Mesendoderm (in vitro differentiated cells): Measurements from ENCODE around the gene ADAMTS12.

Experiments used
- DNase-seq: peaks from one replicate; pipeline ENCODE4 v3.0.0; 2013
- H2AK5ac ChIP-seq: 2 replicates; pipeline ENCODE4 v1.6.1; 2013; ENCODE audit warnings: low read length, inconsistent platforms
- H2BK120ac ChIP-seq: 2 replicates; pipeline ENCODE4 v1.6.1; 2013; ENCODE audit warnings: low read depth, mild to moderate bottlenecking, low read length, moderate library complexity, mixed read lengths
- H2BK15ac ChIP-seq: replicated peaks from 2 replicates; pipeline ENCODE4 v1.6.1; 2013; ENCODE audit warnings: low read depth, mild to moderate bottlenecking, moderate library complexity
- H2BK5ac ChIP-seq: 2 replicates; pipeline ENCODE4 v1.6.1; 2013; ENCODE audit warnings: low read length, inconsistent platforms
- H3K18ac ChIP-seq: 2 replicates; pipeline ENCODE4 v1.6.1; 2013; ENCODE audit warnings: mild to moderate bottlenecking, low read length, mixed read lengths
- H3K23ac ChIP-seq: one replicate; pipeline ENCODE4 v1.6.1; 2013; ENCODE audit warnings: low read length
- H3K27ac ChIP-seq: 2 replicates; pipeline ENCODE4 v1.5.1; 2013; ENCODE audit warnings: low read depth, mild to moderate bottlenecking, inconsistent platforms, low read length, moderate library complexity
- H3K27me3 ChIP-seq: 2 replicates; pipeline ENCODE4 v1.6.1; 2013; ENCODE audit warnings: low read length, control low read depth, mild to moderate bottlenecking, inconsistent platforms; ENCODE audit not compliant: insufficient read depth, poor library complexity
- H3K36me3 ChIP-seq: 2 replicates; pipeline ENCODE4 v1.6.1; 2013; ENCODE audit warnings: low read length, inconsistent platforms; ENCODE audit not compliant: control insufficient read depth, insufficient read depth
- H3K4ac ChIP-seq: one replicate; pipeline ENCODE4 v1.6.1; 2013; ENCODE audit warnings: low read depth, mild to moderate bottlenecking, low read length, moderate library complexity
- H3K4me1 ChIP-seq: 2 replicates; pipeline ENCODE4 v1.6.1; 2013; ENCODE audit warnings: low read depth, low read length, inconsistent platforms; ENCODE audit not compliant: control insufficient read depth
- H3K4me2 ChIP-seq: 2 replicates; pipeline ENCODE4 v1.6.1; 2013; ENCODE audit warnings: low read length
- H3K4me3 ChIP-seq: 2 replicates; pipeline ENCODE4 v1.5.1; 2013; ENCODE audit warnings: mild to moderate bottlenecking, low read length
- H3K56ac ChIP-seq: one replicate; pipeline ENCODE4 v1.6.1; 2013; ENCODE audit warnings: low read length
- H3K79me1 ChIP-seq: 2 replicates; pipeline ENCODE4 v1.6.1; 2013; ENCODE audit warnings: low read length, inconsistent platforms
- H3K79me2 ChIP-seq: 2 replicates; pipeline ENCODE4 v1.6.1; 2013; ENCODE audit warnings: mild to moderate bottlenecking, low read length; ENCODE audit not compliant: control insufficient read depth, insufficient read depth
- H3K9ac ChIP-seq: 2 replicates; pipeline ENCODE4 v1.6.1; 2013; ENCODE audit warnings: low read length, inconsistent platforms
- H4K5ac ChIP-seq: one replicate; pipeline ENCODE4 v1.6.1; 2013; ENCODE audit warnings: low read length
- H4K8ac ChIP-seq: one replicate; pipeline ENCODE4 v1.6.1; 2013; ENCODE audit warnings: low read depth, mild to moderate bottlenecking, control low read depth, low read length, moderate library complexity
- whole genome bisulfite sequencing: extraction: QIAGEN DNeasy Blood & Tissue Kit; methylation state at CpG from one replicate; pipeline ENCODE4 v1.1.7; 2013; ENCODE audit warnings: low lambda C conversion rate, missing lambda C conversion rate; ENCODE audit not compliant: insufficient coverage; ENCODE audit errors: extremely low coverage; 5-methylcytosine and 5-hydroxymethylcytosine counted together

The ADAMTS12 gene

GRCh38 chr5:33831041-33831440 lies 60.7 kb downstream of the ADAMTS12 start:
- no peak for DNase-seq
- no CpG with 5 or more reads among the region's 1 CpG for WGBS
- H3K79me2 ChIP-seq = no peaks in the 10 kb centered on the region

GRCh38 chr5:33829430-33829829 lies 62.4 kb downstream of the ADAMTS12 start:
- H3K4me3 ChIP-seq = no peak overlapping the region
- no peak overlapping the region for H3K4me2 ChIP-seq
- no peak for DNase-seq
- no peak overlapping the region for H4K8ac ChIP-seq
- no peak overlapping the region for H2AK5ac ChIP-seq
- H3K9ac ChIP-seq = no peak overlapping the region
- H2BK120ac ChIP-seq = no peak overlapping the region
- H3K27ac ChIP-seq = no peak overlapping the region
- no peaks in the 10 kb centered on the region for H3K4me1 ChIP-seq
- no peaks in the 10 kb centered on the region for H3K79me2 ChIP-seq
- no peak overlapping the region for H3K23ac ChIP-seq
- no peaks in the 10 kb centered on the region for H3K27me3 ChIP-seq
- H4K5ac ChIP-seq = no peak overlapping the region
- no peak overlapping the region for H3K18ac ChIP-seq
- no CpG with 5 or more reads among the region's 1 CpG for WGBS
- H3K56ac ChIP-seq = no peak overlapping the region
- H2BK5ac ChIP-seq = no peak overlapping the region
- H2BK15ac ChIP-seq = no peak overlapping the region
- no peak overlapping the region for H3K4ac ChIP-seq
- no peaks in the 10 kb centered on the region for H3K36me3 ChIP-seq
- no peaks in the 10 kb centered on the region for H3K79me1 ChIP-seq

More at GRCh38 chr5:33831041-33831440, 60.7 kb downstream of the ADAMTS12 start:
- Histone ChIP-seq H4K5ac (no peak overlapping the region), H3K4me2 (no peak overlapping the region), H2BK120ac (no peak overlapping the region), H3K23ac (no peak overlapping the region), H4K8ac (no peak overlapping the region), H3K18ac (no peak overlapping the region), H2BK5ac (no peak overlapping the region), H3K9ac (no peak overlapping the region), H3K79me1 (no peaks in the 10 kb centered on the region), H3K4me1 (no peaks in the 10 kb centered on the region), H2AK5ac (no peak overlapping the region), H3K36me3 (no peaks in the 10 kb centered on the region), H3K4ac (no peak overlapping the region), H3K27me3 (no peaks in the 10 kb centered on the region), H2BK15ac (no peak overlapping the region), H3K4me3 (no peak overlapping the region), H3K56ac (no peak overlapping the region), H3K27ac (no peak overlapping the region)

- H3K4me3 ChIP-seq = no peak overlapping the region
- H3K27ac ChIP-seq = no peak overlapping the region
- no peak overlapping the region for H4K8ac ChIP-seq
- H2AK5ac ChIP-seq = no peak overlapping the region
- WGBS = no CpG with 5 or more reads among the region's 7 CpGs
- no peaks in the 10 kb centered on the region for H3K79me2 ChIP-seq
- no peaks in the 10 kb centered on the region for H3K36me3 ChIP-seq
- no peaks in the 10 kb centered on the region for H3K27me3 ChIP-seq
- H3K4ac ChIP-seq = no peak overlapping the region
- no peak overlapping the region for H2BK15ac ChIP-seq
- no peak overlapping the region for H2BK120ac ChIP-seq
- no peaks in the 10 kb centered on the region for H3K79me1 ChIP-seq
- no peak for DNase-seq
- H3K9ac ChIP-seq = no peak overlapping the region
- H3K23ac ChIP-seq = no peak overlapping the region
- no peak overlapping the region for H3K56ac ChIP-seq
- H4K5ac ChIP-seq = no peak overlapping the region
- H3K4me2 ChIP-seq = no peak overlapping the region
- no peak overlapping the region for H2BK5ac ChIP-seq
- H3K18ac ChIP-seq = no peak overlapping the region
- H3K4me1 ChIP-seq = no peaks in the 10 kb centered on the region
These were observed 63.0 kb downstream of the ADAMTS12 start for GRCh38 chr5:33828626-33829308.

GRCh38 chr5:33827885-33828284 lies 63.9 kb downstream of the ADAMTS12 start:
- no peak for DNase-seq
- WGBS = no CpG with 5 or more reads among the region's 1 CpG
- H2BK15ac ChIP-seq = no peak overlapping the region

GRCh38 chr5:33827018-33827707 lies 64.6 kb downstream of the ADAMTS12 start:
- Histone ChIP-seq H3K27me3 (no peaks in the 10 kb centered on the region), H3K9ac (no peak overlapping the region), H2BK5ac (no peak overlapping the region), H2BK15ac (no peak overlapping the region), H3K18ac (no peak overlapping the region), H3K4me1 (no peaks in the 10 kb centered on the region), H3K4me3 (no peak overlapping the region), H4K5ac (no peak overlapping the region), H2AK5ac (no peak overlapping the region), H3K27ac (no peak overlapping the region), H3K4ac (no peak overlapping the region), H3K79me1 (no peaks in the 10 kb centered on the region), H3K23ac (no peak overlapping the region), H3K79me2 (no peaks in the 10 kb centered on the region), H3K4me2 (no peak overlapping the region), H2BK120ac (no peak overlapping the region), H3K56ac (no peak overlapping the region), H3K36me3 (no peaks in the 10 kb centered on the region), H4K8ac (no peak overlapping the region)
- WGBS = no CpG with 5 or more reads among the region's 7 CpGs
- no peak for DNase-seq

More at GRCh38 chr5:33827885-33828284, 63.9 kb downstream of the ADAMTS12 start:
- Histone ChIP-seq H3K18ac (no peak overlapping the region), H3K36me3 (no peaks in the 10 kb centered on the region), H2BK120ac (no peak overlapping the region), H3K27me3 (no peaks in the 10 kb centered on the region), H3K4me3 (no peak overlapping the region), H3K79me1 (no peaks in the 10 kb centered on the region), H3K4me1 (no peaks in the 10 kb centered on the region), H3K79me2 (no peaks in the 10 kb centered on the region), H4K5ac (no peak overlapping the region), H3K56ac (no peak overlapping the region), H3K4ac (no peak overlapping the region), H3K27ac (no peak overlapping the region), H3K4me2 (no peak overlapping the region), H3K23ac (no peak overlapping the region), H3K9ac (no peak overlapping the region), H2BK5ac (no peak overlapping the region), H2AK5ac (no peak overlapping the region), H4K8ac (no peak overlapping the region)
